Tibial nerve (tissue), 4 donors: ENCODE measurements around the gene RBFA. TPM values are rescaled to one million over a fixed set of nuclear protein-coding genes. Genes with fewer than 3 reads are reported as not detected.

Experiments used
- DNase-seq, 2 donors: peaks; one replicate each; pipeline ENCODE4 v3.0.0-alpha.2; 2019; ENCODE audit warnings: low spot score in 2 of 2
- H3K27ac ChIP-seq, 4 donors: fragments of 200-600 bp; sonication (generic) in 3 of 4; one replicate each; pipeline ENCODE4 v1.5.1; 2017 to 2019; ENCODE audit warnings: mild to moderate bottlenecking in 1 of 4
- H3K27me3 ChIP-seq, 2 donors: fragments of 200-600 bp; sonication (generic) in 1 of 2; one replicate each; pipeline versions ENCODE4 v1.5.1 to v1.6.0; 2017 to 2019
- H3K36me3 ChIP-seq, 3 donors: fragments of 200-600 bp; sonication (generic); one replicate each; pipeline ENCODE4 v1.5.1; 2018 to 2019
- H3K4me1 ChIP-seq, 4 donors: fragments of 200-600 bp; sonication (generic) in 3 of 4; one replicate each; pipeline ENCODE4 v1.5.1; 2017 to 2019
- H3K4me3 ChIP-seq, 4 donors: fragments of 200-600 bp; sonication (generic) in 3 of 4; one replicate each; pipeline ENCODE4 v1.5.1; 2017 to 2019; ENCODE audit warnings: mild to moderate bottlenecking in 1 of 4, moderate library complexity in 1 of 4
- H3K9me3 ChIP-seq, 4 donors: fragments of 200-600 bp; sonication (generic) in 3 of 4; one replicate each; pipeline ENCODE4 v1.5.1; 2017 to 2019
- CTCF ChIP-seq, 5 experiments: fragments of 200-600 bp in 3 of 5; fragments of 450-650 bp in 2 of 5; sonication (generic) in 3 of 5; IDR thresholded peaks; one replicate each; pipeline ENCODE4 v1.5.1; 2016 to 2019; ENCODE audit warnings: antibody characterized with exemption in 5 of 5, mild to moderate bottlenecking in 3 of 5, moderate library complexity in 2 of 5
- EP300 ChIP-seq, 2 donors: sonication (generic); formaldehyde crosslinking; IDR thresholded peaks; one replicate each; pipeline ENCODE4 v1.6.1; 2017; ENCODE audit warnings: antibody characterized with exemption in 2 of 2, mild to moderate bottlenecking in 1 of 2
- POLR2A ChIP-seq, 2 donors: fragments of 450-650 bp; IDR thresholded peaks; one replicate each; pipeline ENCODE4 v1.6.1; 2017; ENCODE audit warnings: antibody characterized with exemption in 2 of 2, mild to moderate bottlenecking in 2 of 2, moderate library complexity in 2 of 2
- WGBS, 2 donors: methylation state at CpG; one replicate each; pipeline ENCODE4 v1.1.5; 2018; 5-methylcytosine and 5-hydroxymethylcytosine counted together
- total RNA-seq, 4 donors: library from RNA; depleted of rRNA; stranded (reverse); fragments of >200 nt; gene quantifications; one replicate each; pipeline ENCODE4 v1.1.0, GENCODE V29; 2016

The RBFA gene
- total RNA-seq, 4 donors from 2014 or later, result 33.3 to 36.1 (median 33.6) TPM

- Histone ChIP-seq H3K4me1 (peaks cover 0 to 23% (median 4%) of the 10 kb centered on the region in 4 donors), H3K27me3 (no peaks in the 10 kb centered on the region), H3K9me3 (no peaks in the 10 kb centered on the region), H3K4me3 (no peak overlapping the region), H3K27ac (no peak overlapping the region), H3K36me3 (peaks cover 0 to 40% (median 0%) of the 10 kb centered on the region in 3 donors)
- no peak for TF ChIP-seq EP300 (IDR thresholded peaks at IDR 0.05)
- TF ChIP-seq CTCF (IDR thresholded peaks at IDR 0.05), result no peak
- TF ChIP-seq POLR2A (IDR thresholded peaks at IDR 0.05), result no peak
- 90 to 93% methylated on average over 7 of the region's 7 CpGs for WGBS, 2 donors
- no peak for DNase-seq
Observed at GRCh38 chr18:80035997-80036396, 1.8 kb downstream of the RBFA start.

- 97 to 98% methylated on average over 12 of the region's 12 CpGs for WGBS, 2 donors
- no peak for TF ChIP-seq POLR2A (IDR thresholded peaks at IDR 0.05)
- TF ChIP-seq CTCF (IDR thresholded peaks at IDR 0.05), result no peak
- no peak for TF ChIP-seq EP300 (IDR thresholded peaks at IDR 0.05)
Observed at GRCh38 chr18:80037300-80037699, 3.1 kb downstream of the RBFA start.

GRCh38 chr18:80037869-80038630 is 3.8 kb downstream of the RBFA start:
- Histone ChIP-seq H3K27me3 (no peaks in the 10 kb centered on the region), H3K36me3 (peaks cover 0 to 56% (median 0%) of the 10 kb centered on the region in 3 donors), H3K9me3 (no peaks in the 10 kb centered on the region), H3K4me3 (no peak overlapping the region), H3K4me1 (peaks cover 0 to 18% (median 4%) of the 10 kb centered on the region in 4 donors), H3K27ac (no peak overlapping the region)
- WGBS, 2 donors, result 84 to 90% methylated on average over 16 to 17 of the region's 17 CpGs
- no peak for DNase-seq
- no peak for TF ChIP-seq POLR2A (IDR thresholded peaks at IDR 0.05)
- TF ChIP-seq EP300 (IDR thresholded peaks at IDR 0.05), result no peak
- TF ChIP-seq CTCF (IDR thresholded peaks at IDR 0.05), result no peak

More at GRCh38 chr18:80037300-80037699, 3.1 kb downstream of the RBFA start:
- no peak for DNase-seq
- no peak overlapping the region for H3K27ac ChIP-seq
- H3K27me3 ChIP-seq, result no peaks in the 10 kb centered on the region
- peaks cover 0 to 49% (median 0%) of the 10 kb centered on the region in 3 donors for H3K36me3 ChIP-seq
- H3K9me3 ChIP-seq, result no peaks in the 10 kb centered on the region
- H3K4me1 ChIP-seq, result peaks cover 0 to 23% (median 4%) of the 10 kb centered on the region in 4 donors
- H3K4me3 ChIP-seq, result no peak overlapping the region

GRCh38 chr18:80040515-80040914 is 6.3 kb downstream of the RBFA start:
- 96 to 97% methylated on average over 3 of the region's 3 CpGs for WGBS, 2 donors
- DNase-seq, result no peak
- no peak overlapping the region for H3K4me3 ChIP-seq
- H3K27me3 ChIP-seq, result no peaks in the 10 kb centered on the region
- H3K27ac ChIP-seq, result no peak overlapping the region
- no peaks in the 10 kb centered on the region for H3K9me3 ChIP-seq
- peaks cover 0 to 81% (median 3%) of the 10 kb centered on the region in 3 donors for H3K36me3 ChIP-seq
- H3K4me1 ChIP-seq, result peaks cover 0 to 6% (median under 1%) of the 10 kb centered on the region in 4 donors
- no peak for TF ChIP-seq EP300 (IDR thresholded peaks at IDR 0.05)
- TF ChIP-seq POLR2A (IDR thresholded peaks at IDR 0.05), result no peak
- TF ChIP-seq CTCF (IDR thresholded peaks at IDR 0.05), result no peak

- Histone ChIP-seq H3K36me3 (peaks cover 0 to 90% (median 3%) of the 10 kb centered on the region in 3 donors), H3K4me1 (no peaks in the 10 kb centered on the region), H3K4me3 (no peak overlapping the region), H3K27me3 (no peaks in the 10 kb centered on the region), H3K9me3 (peaks cover 0 to 7% (median 0%) of the 10 kb centered on the region in 4 donors), H3K27ac (no peak overlapping the region)
- DNase-seq, result no peak
- WGBS, 2 donors, result 88 to 89% methylated on average over 11 of the region's 11 CpGs
- TF ChIP-seq CTCF (IDR thresholded peaks at IDR 0.05) (no peak), POLR2A (IDR thresholded peaks at IDR 0.05) (no peak), EP300 (IDR thresholded peaks at IDR 0.05) (no peak)
Observed at GRCh38 chr18:80041424-80041823, 7.2 kb downstream of the RBFA start.
